Measurements from ENCODE around the gene MYL6. TPM values are rescaled to one million over a fixed set of nuclear protein-coding genes. Genes with fewer than 3 reads are reported as not detected.

The MYL6 gene
- polyA plus RNA-seq, 4 donors = 1,577 to 1,968 (median 1,895) TPM

DNA sequence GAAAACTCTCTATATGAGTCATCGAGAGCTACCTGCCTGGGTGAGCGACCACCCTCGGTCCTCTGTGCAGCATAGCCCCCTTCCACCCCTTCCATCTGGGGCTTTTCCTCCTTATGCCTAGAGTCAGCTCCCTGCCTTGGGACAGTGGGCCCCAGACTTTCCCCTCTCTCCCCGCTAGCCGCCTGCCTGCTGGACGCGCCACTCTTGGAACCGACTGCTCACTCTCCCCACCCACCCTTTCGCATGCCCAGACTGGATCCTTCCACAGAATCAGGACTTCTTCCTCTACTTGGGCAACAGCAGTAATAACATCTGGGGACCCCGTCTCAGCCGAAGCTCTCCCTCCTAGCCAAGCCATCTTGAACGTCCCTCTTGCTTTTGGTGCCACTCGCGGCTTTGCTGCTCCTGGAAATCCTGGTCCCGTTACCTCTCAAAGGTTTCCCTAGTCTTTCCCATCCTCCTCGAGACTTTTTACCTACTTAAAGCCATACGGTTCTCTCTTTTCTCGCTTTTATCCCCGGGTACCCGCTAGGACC is 29.4 kb upstream of the MYL6 start:
- no peak for DNase-seq (ENCODE audit: low read depth in 4 of 4, low spot score in 3 of 4)

DNA sequence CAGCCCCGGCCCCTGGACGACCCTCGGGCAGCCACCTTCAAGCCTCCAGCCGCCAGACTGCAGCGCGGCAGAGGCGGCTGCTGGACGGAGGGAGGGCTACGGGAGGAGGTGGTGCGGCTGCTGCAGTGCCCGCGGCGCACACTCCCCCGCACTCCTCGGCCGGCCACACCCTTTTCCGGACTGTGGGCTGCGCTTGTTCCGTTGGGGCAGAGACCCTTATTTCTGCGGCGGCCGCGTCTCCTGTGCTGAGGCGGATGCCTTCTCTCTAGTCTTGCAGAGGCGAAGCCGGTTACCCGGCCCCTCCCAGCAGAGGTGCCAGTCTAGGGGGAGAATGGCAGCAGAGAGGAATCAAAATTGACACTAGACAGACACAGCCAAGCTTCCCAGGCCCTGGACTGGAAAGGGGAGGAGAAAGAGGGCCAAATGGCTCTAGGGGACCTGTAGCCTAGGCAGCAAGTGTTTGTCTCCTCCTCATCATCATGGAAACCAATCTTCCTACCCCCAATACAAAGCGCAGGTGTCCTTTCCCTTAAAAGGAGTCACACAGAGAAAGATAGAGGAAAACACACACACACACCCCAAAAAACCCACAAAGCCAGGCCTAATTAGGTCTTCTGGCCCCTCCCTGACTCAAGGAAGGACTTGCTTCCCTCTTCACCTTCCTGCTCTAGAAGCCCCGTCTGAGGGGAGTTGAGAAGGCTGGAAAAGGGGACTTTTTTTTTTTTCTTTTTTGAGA is 28.8 kb upstream of the MYL6 start:
- no peak for DNase-seq (ENCODE audit: low read depth in 4 of 4, low spot score in 3 of 4)

- DNase-seq (ENCODE audit: low read depth in 4 of 4, low spot score in 3 of 4) = no peak
Observed at GRCh38 chr12:56129942-56130495, 28.1 kb upstream of the MYL6 start.

GRCh38 chr12:56130876-56131275 is 27.3 kb upstream of the MYL6 start:
- DNase-seq (ENCODE audit: low read depth in 4 of 4, low spot score in 3 of 4) = no peak

GRCh38 chr12:56134897-56135296 is 23.3 kb upstream of the MYL6 start:
- no peak for DNase-seq (ENCODE audit: low read depth in 4 of 4, low spot score in 3 of 4)

DNA sequence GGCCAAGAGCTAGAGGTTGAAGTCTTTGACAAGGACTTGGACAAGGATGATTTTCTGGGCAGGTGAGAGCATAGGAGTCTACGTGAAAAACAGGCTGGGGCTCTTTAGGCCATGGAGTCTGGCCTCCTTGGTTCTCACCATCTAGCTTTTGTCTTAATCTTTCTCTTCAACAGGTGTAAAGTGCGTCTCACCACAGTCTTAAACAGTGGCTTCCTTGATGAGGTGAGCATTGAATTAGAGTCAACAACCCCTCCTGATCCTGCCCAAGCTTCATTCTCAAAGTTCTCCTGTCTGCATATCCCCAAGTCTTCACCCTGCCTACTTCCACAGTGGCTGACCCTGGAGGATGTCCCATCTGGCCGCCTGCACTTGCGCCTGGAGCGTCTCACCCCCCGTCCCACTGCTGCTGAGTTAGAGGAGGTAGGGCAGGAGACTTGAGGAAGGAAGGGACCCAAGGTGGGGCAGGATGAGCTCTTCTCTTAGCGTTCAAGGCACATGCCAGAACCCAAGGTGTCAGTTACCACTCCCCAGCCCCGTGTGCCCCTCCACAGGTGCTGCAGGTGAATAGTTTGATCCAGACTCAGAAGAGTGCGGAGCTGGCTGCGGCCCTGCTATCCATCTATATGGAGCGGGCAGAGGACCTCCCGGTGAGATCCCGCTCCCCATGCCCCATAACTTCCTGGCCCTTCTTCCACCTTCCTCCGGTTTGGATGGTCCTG is 20.1 kb upstream of the MYL6 start:
- DNase-seq (ENCODE audit: low read depth in 4 of 4, low spot score in 3 of 4) = no peak

DNA sequence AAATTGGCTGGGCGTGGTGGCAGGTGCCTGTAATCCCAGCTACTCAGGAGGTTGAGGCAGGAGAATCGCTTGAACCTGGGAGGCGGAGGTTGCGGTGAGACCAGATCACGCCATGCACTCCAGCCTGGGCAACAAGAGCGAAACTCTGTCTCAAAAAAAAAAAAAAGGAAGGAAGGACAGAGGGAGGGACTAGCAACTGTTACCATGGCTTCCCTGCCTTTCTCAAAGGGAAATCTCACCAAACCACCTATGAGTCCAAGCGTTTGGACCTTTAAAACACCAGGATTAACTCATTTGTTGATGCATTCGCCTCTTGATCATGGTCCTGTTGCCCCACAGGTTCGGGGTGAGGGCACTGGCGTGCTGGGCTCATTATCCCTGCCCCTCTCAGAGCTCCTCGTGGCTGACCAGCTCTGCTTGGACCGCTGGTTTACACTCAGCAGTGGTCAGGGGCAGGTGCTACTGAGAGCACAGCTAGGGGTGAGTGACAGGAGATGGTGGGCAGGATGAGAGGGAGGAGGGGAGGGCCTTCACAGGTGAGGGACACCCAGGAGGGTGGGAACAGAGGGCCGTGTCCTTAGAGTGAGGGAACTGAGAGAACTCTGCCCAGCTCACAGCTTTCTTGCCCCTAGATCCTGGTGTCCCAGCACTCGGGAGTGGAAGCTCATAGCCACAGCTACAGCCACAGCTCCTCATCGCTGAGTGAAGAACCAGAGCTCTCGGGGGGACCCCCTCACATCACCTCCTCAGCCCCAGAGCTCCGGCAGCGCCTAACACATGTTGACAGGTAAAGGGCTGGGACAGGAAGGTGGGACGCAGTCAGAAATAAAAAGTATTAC is 16.0 kb upstream of the MYL6 start:
- DNase-seq (ENCODE audit: low read depth in 4 of 4, low spot score in 3 of 4) = no peak

DNA sequence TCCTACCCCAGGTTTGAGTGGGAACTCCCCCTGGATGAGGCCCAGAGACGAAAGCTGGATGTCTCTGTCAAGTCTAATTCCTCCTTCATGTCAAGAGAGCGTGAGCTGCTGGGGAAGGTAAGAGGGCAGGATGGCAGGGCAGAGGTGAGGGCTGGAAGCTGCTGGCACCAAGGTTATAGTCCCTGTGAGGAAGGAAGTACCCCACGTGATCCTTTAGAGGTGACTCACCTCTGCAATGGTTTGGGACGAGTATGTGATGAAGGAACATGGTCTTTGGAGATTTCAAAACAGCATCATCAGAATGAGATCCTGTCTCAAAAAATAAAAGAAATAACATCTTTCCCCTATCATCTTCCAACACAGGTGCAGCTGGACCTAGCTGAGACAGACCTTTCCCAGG is 14.9 kb upstream of the MYL6 start:
- DNase-seq (ENCODE audit: low read depth in 4 of 4, low spot score in 3 of 4) = no peak

DNA sequence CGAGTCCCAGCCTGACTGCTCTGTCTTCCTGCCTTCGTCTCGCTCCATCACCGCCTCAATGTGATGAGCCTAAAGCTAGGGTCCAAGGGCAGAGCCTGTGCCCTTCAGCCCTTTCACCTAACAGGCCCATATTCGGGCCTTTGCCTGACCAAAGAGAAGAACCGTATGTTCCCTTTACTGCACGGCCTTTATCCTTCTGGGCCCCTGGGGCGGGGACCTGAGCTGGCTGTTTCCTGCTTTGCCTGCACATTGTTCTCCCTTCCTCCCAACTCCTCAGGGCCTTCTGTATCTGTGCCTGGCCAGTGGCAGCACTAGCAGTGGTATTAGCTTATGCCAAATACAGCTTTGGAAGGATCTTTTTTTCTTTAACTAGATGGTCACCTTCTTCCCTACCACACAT is 14.3 kb upstream of the MYL6 start:
- DNase-seq (ENCODE audit: low read depth in 4 of 4, low spot score in 3 of 4) = no peak

DNA sequence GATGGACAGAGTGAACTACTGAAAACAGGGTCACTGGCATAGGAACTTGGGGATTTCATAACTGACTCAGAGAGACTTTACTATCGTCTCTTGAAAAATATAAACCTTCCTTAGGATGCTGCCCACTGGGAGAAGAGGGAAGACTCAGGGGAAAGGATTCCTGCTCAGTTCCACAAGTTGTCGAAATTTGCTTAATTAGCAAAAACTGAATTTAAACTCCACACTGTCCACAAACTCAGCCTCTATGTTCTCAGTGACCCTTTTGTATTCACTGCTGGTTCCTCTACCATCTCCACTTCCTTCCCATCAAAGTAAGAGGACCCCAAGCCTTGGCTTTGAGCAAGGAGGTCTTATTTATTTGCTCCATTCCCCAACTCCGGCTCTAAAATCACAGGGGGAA is 12.9 kb upstream of the MYL6 start:
- DNase-seq (ENCODE audit: low read depth in 4 of 4, low spot score in 3 of 4) = no peak

- no peak for DNase-seq (ENCODE audit: low read depth in 4 of 4, low spot score in 3 of 4)
Observed at GRCh38 chr12:56146492-56147460, 11.4 kb upstream of the MYL6 start.

DNA sequence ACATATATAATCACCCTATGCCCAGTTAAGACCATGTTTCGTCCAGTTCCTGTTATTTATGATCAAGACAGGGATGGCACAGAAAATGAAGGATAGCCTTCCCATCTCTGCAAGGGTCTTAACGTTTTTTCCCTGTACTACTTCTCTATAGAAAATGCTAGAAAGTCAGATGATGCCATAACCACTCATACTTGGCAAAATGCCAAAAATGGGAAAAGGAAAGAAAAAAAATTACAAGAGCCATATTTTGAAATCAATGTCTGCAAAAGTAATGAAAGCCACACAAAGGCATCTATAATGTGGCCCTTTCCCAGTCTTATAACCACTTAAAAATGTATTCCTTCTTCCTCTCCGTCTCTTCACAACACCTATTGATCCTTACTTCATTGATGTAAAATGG is 7.6 kb upstream of the MYL6 start:
- DNase-seq (ENCODE audit: low read depth in 4 of 4, low spot score in 3 of 4) = no peak

DNA sequence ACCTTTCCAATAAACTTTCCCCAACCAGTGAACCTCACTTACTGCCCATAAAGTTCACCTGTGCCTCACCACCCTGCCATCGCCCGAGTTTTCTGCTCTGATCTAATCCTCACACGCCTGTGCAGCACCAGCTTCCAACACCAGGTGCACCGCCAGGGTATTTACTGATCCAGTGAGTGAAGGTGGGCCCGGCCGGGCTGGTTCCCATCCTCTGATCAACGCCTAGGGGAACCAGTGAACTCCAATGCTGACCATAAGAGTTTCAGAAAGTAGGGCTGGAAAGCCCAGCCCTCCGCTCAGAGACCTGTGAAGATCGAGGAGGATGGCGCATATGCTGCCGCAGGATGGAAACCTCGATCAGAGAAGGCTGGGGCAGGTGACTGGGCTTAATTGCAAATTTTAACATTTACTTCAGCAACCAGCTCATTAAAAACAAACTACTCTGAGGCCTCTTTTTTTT is 6.5 kb upstream of the MYL6 start:
- no peak for DNase-seq (ENCODE audit: low read depth in 4 of 4, low spot score in 3 of 4)

GRCh38 chr12:56152132-56152755 is 5.9 kb upstream of the MYL6 start, which contains the start of gene MYL6B:
Gene MYL6B, plus strand, starts transcription at chr12:56152587. Its CDS starts 1,332 bp downstream, at chr12:56153919.
- DNase-seq (ENCODE audit: low read depth in 4 of 4, low spot score in 3 of 4) = peak in 3 of 4 donors; percentile 78 to 84 (median 82)

GRCh38 chr12:56152756-56153677 is 5.1 kb upstream of the MYL6 start:
- no peak for DNase-seq (ENCODE audit: low read depth in 4 of 4, low spot score in 3 of 4)

GRCh38 chr12:56153678-56154065 is 4.5 kb upstream of the MYL6 start:
- no peak for DNase-seq (ENCODE audit: low read depth in 4 of 4, low spot score in 3 of 4)

GRCh38 chr12:56154246-56154771 is 3.9 kb upstream of the MYL6 start:
- no peak for DNase-seq (ENCODE audit: low read depth in 4 of 4, low spot score in 3 of 4)

DNA sequence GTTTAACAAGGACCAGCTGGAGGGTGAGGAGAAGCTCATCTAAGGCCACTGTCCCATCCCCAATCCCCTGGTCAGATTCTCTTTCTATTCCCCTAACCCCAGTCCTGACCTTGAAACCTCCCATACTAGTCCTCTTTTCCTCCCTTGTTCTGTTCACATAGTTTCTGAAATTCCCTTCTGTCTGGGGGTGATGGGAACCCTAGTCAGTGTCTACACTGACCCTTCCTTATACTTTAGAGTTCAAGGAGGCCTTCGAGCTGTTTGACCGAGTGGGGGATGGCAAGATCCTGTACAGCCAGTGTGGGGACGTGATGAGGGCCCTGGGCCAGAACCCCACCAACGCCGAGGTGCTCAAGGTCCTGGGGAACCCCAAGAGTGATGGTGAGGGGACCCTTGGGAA is 3.3 kb upstream of the MYL6 start:
- DNase-seq (ENCODE audit: low read depth in 4 of 4, low spot score in 3 of 4) = no peak
